Panc1 (cell line): ENCODE results near the gene CYTH4. TPM values are rescaled to one million over a fixed set of nuclear protein-coding genes. Genes with fewer than 3 reads are reported as not detected.
A peak's percentile ranks its signal among the peaks of the same experiment; 100 is the strongest.

Source experiments
- ATAC-seq: fragments of 200-7000 bp; cut with Tn5 transposase; 2 replicates; pipeline ENCODE4 v1.9.1; 2020; ENCODE audit warnings: mild to moderate bottlenecking, moderate library complexity
- BruUV-seq: library from RNA; stranded (reverse); fragments of 400-500 nt; replicated peaks from 2 replicates; lab custom pipeline; 2021; lab: Mats Ljungman, UMichigan
- CTCF ChIA-PET: fragments of 300-600 bp; sonication (Branson Sonifier 250); formaldehyde crosslinking; loops from one replicate; lab custom pipeline; 2022; ENCODE audit warnings: antibody characterized with exemption; lab: Charles Lee
- POLR2A ChIA-PET: fragments of 300-600 bp; sonication (Branson Sonifier 250); formaldehyde crosslinking; loops from one replicate; lab custom pipeline; 2022; ENCODE audit warnings: antibody characterized with exemption; lab: Charles Lee
- DNase-seq: peaks from one replicate; pipeline ENCODE4 v3.0.0-alpha.2; 2010; ENCODE audit warnings: low read depth, low spot score
- H3K27ac ChIP-seq: 2 replicates; pipeline ENCODE4 v1.5.1; 2011; ENCODE audit warnings: mild to moderate bottlenecking, low read length, inconsistent platforms
- H3K27me3 ChIP-seq: fragments of 200-500 bp; sonication (Bioruptor generic); 2 replicates; pipeline ENCODE4 v1.6.0; 2014; ENCODE audit warnings: low read length, inconsistent platforms; ENCODE audit not compliant: control insufficient read depth, insufficient read depth
- H3K36me3 ChIP-seq: fragments of 200-500 bp; sonication (Bioruptor generic); 2 replicates; pipeline ENCODE4 v1.5.1; 2014; ENCODE audit warnings: inconsistent platforms, mild to moderate bottlenecking, low read length, moderate library complexity; ENCODE audit not compliant: control insufficient read depth, insufficient read depth
- H3K4me1 ChIP-seq: 2 replicates; pipeline ENCODE4 v1.5.1; 2011; ENCODE audit warnings: inconsistent platforms, mild to moderate bottlenecking, low read length, moderate library complexity; ENCODE audit not compliant: control insufficient read depth, insufficient read depth
- H3K4me3 ChIP-seq, 2 experiments: 2 replicates each; pipeline ENCODE4 v1.5.1; 2011 to 2012; ENCODE audit warnings: low read depth in 2 of 2, low read length in 2 of 2, mild to moderate bottlenecking in 2 of 2, inconsistent platforms in 1 of 2, moderate library complexity in 1 of 2
- H3K9me3 ChIP-seq: fragments of 200-500 bp; sonication (Bioruptor generic); 2 replicates; pipeline ENCODE4 v1.5.1; 2014; ENCODE audit warnings: low read depth, mild to moderate bottlenecking, inconsistent platforms, low read length, moderate library complexity; ENCODE audit not compliant: control insufficient read depth, insufficient read depth
- CTCF ChIP-seq: fragments of 450-650 bp; IDR thresholded peaks from 2 replicates; pipeline ENCODE4 v1.5.1; 2017; ENCODE audit warnings: mild to moderate bottlenecking
- POLR2AphosphoS5 ChIP-seq: IDR thresholded peaks from 2 replicates; pipeline ENCODE4 v1.6.1; 2012; ENCODE audit warnings: mild to moderate bottlenecking, low read depth, low read length, moderate library complexity
- REST ChIP-seq, 2 experiments: IDR thresholded peaks; 2 replicates each; pipeline ENCODE4 v1.6.1; 2011 to 2012; ENCODE audit warnings: low read depth in 2 of 2, control low read depth in 1 of 2, low read length in 1 of 2, mild to moderate bottlenecking in 1 of 2, moderate library complexity in 1 of 2; ENCODE audit not compliant: insufficient read depth in 1 of 2
- SIN3A ChIP-seq: IDR thresholded peaks from 2 replicates; pipeline ENCODE4 v1.6.1; 2012; ENCODE audit warnings: low read depth, mild to moderate bottlenecking, low read length, moderate library complexity, borderline replicate concordance; ENCODE audit not compliant: insufficient read depth
- TCF7L2 ChIP-seq: IDR thresholded peaks from 2 replicates; pipeline ENCODE4 v1.6.1; 2011; ENCODE audit warnings: mild to moderate bottlenecking, low read depth, low read length, inconsistent platforms
- in situ Hi-C: cut with HindIII; loops from 2 replicates; pipeline ENCODE4 v1.10.0; 2016; ENCODE audit warnings: low sequenced_read_pairs, low pct_unique_long_range_greater_than_20kb
- intact Hi-C: fragments of 100-400 bp; cut with micrococcal nuclease; formaldehyde crosslinking; loops from one replicate; pipeline ENCODE4 v1.10.0; 2022; ENCODE audit not compliant: unreplicated experiment
- total RNA-seq: library from RNA; stranded (reverse); gene quantifications from one replicate; pipeline ENCODE4 v1.2.1, GENCODE V29; 2021; ENCODE audit not compliant: unreplicated experiment

CYTH4 gene
- total RNA-seq, 1 experiment from 2014 or later: 1.3 TPM

- Histone ChIP-seq H3K27ac (peak overlapping the region; percentile 26; the same call in 1 of the 2 replicates), H3K4me3 (peak overlapping the region in 1 of 2 experiments; percentile 23; a peak in 2 of 4 replicates), H3K9me3 (peaks cover 8% of the 10 kb centered on the region; the same call in 1 of the 2 replicates), H3K36me3 (no peaks in the 10 kb centered on the region), H3K4me1 (peaks cover 15% of the 10 kb centered on the region), H3K27me3 (no peaks in the 10 kb centered on the region)
- TF ChIP-seq POLR2AphosphoS5: no peak
- no peak for TF ChIP-seq TCF7L2
- TF ChIP-seq SIN3A: no peak
- TF ChIP-seq REST (IDR thresholded peaks at IDR 0.05; ENCODE audit: insufficient read depth in 1 of 2, low read depth in 2 of 2, low read length in 1 of 2): no peak
- peak; percentile 79 for TF ChIP-seq CTCF
- intact Hi-C loops: no loop called here
- ATAC-seq (peak; percentile 72), DNase-seq (no peak)
- BruUV-seq: no TSS peak
- ChIA-PET CTCF (interaction anchor here (0.6 to 1.6 kb wide), 3 partner anchors 62 to 199 kb away, joined by 3 to 4 read pairs (median 3); no protein-coding TSS in a partner anchor), POLR2A (no interaction called here)
- in situ Hi-C loops: no loop called here
Measured at GRCh38 chr22:37259540-37260029, 22.7 kb upstream of the CYTH4 start.

- Histone ChIP-seq H3K4me3 (no peak overlapping the region), H3K27me3 (no peaks in the 10 kb centered on the region), H3K27ac (no peak overlapping the region), H3K9me3 (peaks cover 14% of the 10 kb centered on the region; the same call in 1 of the 2 replicates), H3K4me1 (peaks cover 14% of the 10 kb centered on the region), H3K36me3 (no peaks in the 10 kb centered on the region)
- BruUV-seq: no TSS peak
- CTCF ChIA-PET: interaction anchor here (1.6 kb wide), 1 partner anchor 62 kb away, joined by 3 read pairs; no protein-coding TSS in a partner anchor
- TF ChIP-seq REST (IDR thresholded peaks at IDR 0.05; ENCODE audit: insufficient read depth in 1 of 2, low read depth in 2 of 2, low read length in 1 of 2) (no peak), TCF7L2 (no peak), CTCF (no peak), POLR2AphosphoS5 (no peak), SIN3A (no peak)
- ATAC-seq: no peak
- intact Hi-C loops (no loop called here), in situ Hi-C loops (no loop called here)
- DNase-seq: no peak
- POLR2A ChIA-PET: no interaction called here
Measured at GRCh38 chr22:37260155-37260795, 22.0 kb upstream of the CYTH4 start.
